Chondrocyte (in vitro differentiated cells): ENCODE data around the gene BIVM. TPM values are rescaled to one million over a fixed set of nuclear protein-coding genes. Genes with fewer than 3 reads are reported as not detected.
A peak's percentile ranks its signal among the peaks of the same experiment; 100 is the strongest.

ENCODE experiments used
- DNase-seq: peaks from one replicate; pipeline ENCODE4 v3.0.0; 2021; ENCODE audit warnings: mixed read lengths, low spot score
- H3K27ac Mint-ChIP-seq: one replicate; pipeline ENCODE4 v1.8.0; 2021; ENCODE audit warnings: mild to moderate bottlenecking, moderate library complexity, mixed read lengths; ENCODE audit not compliant: unreplicated experiment
- H3K27me3 Mint-ChIP-seq: 2 replicates; pipeline ENCODE4 v1.8.0; 2021; ENCODE audit warnings: low read depth, mixed read lengths
- H3K36me3 Mint-ChIP-seq: 2 replicates; pipeline ENCODE4 v1.8.0; 2021; ENCODE audit warnings: low read depth, mixed read lengths
- H3K4me1 Mint-ChIP-seq: 2 replicates; pipeline ENCODE4 v1.8.0; 2021; ENCODE audit warnings: low read depth, mild to moderate bottlenecking, mixed read lengths
- H3K4me3 Mint-ChIP-seq: one replicate; pipeline ENCODE4 v1.8.0; 2021; ENCODE audit warnings: mild to moderate bottlenecking, moderate library complexity, mixed read lengths; ENCODE audit not compliant: unreplicated experiment
- H3K9me3 Mint-ChIP-seq: 2 replicates; pipeline ENCODE4 v1.8.0; 2021; ENCODE audit warnings: low read depth, mixed read lengths
- total RNA-seq: library from RNA; stranded (reverse); gene quantifications from 3 replicates; pipeline ENCODE4 v1.2.1, GENCODE V29; 2021
- TF ChIP-seq, protein P1 (sequence below): fragments of 200-600 bp; sonication (generic); IDR thresholded peaks from 2 replicates; pipeline ENCODE4 v1.5.0; 2021; ENCODE audit warnings: antibody characterized with exemption, mild to moderate bottlenecking, moderate library complexity

Gene BIVM
- total RNA-seq, 1 donor from 2014 or later: 22.7 TPM

DNA sequence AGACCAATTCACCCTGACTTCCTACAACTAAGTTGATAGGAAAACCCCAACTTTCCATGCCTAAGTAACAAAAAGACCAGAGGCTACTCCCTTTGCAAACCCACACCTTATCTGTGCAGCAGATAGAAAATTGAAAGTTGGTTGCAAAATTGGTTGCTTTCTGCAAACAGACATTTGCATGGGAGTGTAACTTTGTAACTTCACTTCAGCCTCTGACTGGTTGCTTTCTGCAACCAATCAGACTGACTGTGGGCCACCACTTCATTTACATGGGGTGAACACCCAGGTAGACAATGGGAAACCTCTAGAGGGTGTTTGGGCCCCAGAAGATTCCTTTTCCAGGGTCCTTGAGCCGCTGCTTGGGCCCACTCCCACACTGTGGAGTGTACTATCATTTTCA is 35.2 kb upstream of the BIVM start:
- H3K36me3 Mint-ChIP-seq: peaks cover 4% of the 10 kb centered on the region
- H3K9me3 Mint-ChIP-seq: no peaks in the 10 kb centered on the region
- no peaks in the 10 kb centered on the region for H3K4me1 Mint-ChIP-seq
- H3K4me3 Mint-ChIP-seq: no peak overlapping the region
- H3K27ac Mint-ChIP-seq: no peak overlapping the region
- no peaks in the 10 kb centered on the region for H3K27me3 Mint-ChIP-seq
- TF ChIP-seq, protein P1, sequence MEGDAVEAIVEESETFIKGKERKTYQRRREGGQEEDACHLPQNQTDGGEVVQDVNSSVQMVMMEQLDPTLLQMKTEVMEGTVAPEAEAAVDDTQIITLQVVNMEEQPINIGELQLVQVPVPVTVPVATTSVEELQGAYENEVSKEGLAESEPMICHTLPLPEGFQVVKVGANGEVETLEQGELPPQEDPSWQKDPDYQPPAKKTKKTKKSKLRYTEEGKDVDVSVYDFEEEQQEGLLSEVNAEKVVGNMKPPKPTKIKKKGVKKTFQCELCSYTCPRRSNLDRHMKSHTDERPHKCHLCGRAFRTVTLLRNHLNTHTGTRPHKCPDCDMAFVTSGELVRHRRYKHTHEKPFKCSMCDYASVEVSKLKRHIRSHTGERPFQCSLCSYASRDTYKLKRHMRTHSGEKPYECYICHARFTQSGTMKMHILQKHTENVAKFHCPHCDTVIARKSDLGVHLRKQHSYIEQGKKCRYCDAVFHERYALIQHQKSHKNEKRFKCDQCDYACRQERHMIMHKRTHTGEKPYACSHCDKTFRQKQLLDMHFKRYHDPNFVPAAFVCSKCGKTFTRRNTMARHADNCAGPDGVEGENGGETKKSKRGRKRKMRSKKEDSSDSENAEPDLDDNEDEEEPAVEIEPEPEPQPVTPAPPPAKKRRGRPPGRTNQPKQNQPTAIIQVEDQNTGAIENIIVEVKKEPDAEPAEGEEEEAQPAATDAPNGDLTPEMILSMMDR: no peak
- DNase-seq: no peak

DNA sequence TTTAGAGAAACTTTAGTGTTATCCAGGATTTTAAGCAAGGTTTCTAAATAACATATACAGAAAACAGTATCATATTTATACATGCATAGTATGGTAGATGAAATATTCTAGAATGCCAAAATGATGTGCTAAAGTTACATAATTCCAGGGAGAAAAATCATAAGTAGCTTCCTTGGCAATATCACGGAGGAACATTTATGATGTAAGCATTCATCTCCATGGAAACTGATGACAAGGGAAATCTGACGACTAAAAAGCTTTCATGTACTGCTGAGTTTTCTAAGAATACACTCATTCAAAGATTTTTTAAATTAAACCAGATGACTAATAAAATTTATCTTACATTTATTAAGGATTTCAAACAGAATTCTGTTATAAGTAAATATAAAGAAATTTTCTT is 30.0 kb upstream of the BIVM start:
- H3K36me3 Mint-ChIP-seq: peaks cover 4% of the 10 kb centered on the region
- TF ChIP-seq, protein P1: no peak
- H3K27ac Mint-ChIP-seq: no peak overlapping the region
- H3K4me1 Mint-ChIP-seq: peaks cover 29% of the 10 kb centered on the region
- no peaks in the 10 kb centered on the region for H3K9me3 Mint-ChIP-seq
- no peak for DNase-seq
- no peak overlapping the region for H3K4me3 Mint-ChIP-seq
- no peaks in the 10 kb centered on the region for H3K27me3 Mint-ChIP-seq

DNA sequence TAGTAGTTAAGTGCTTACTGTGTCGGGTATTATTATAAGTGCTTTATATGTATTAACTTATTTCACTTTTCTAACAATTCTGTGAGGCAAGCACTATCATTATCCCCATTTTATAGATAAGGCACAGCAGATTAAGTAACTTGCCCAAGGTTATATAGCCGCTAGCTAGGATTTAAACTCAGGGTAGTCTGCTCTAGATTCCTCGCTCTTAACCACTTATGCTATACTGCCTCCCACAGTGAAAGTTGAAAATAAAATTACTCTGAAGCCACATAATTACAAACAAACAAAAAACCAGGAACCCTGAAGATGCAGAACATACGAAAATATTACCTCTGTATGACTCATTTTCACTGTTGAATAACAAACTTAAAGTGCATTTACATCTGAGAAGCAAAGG is 29.2 kb upstream of the BIVM start:
- Mint-ChIP-seq H3K4me1 (peaks cover 34% of the 10 kb centered on the region), H3K36me3 (peaks cover 4% of the 10 kb centered on the region), H3K27ac (no peak overlapping the region), H3K9me3 (no peaks in the 10 kb centered on the region), H3K4me3 (no peak overlapping the region), H3K27me3 (no peaks in the 10 kb centered on the region)
- no peak for DNase-seq
- TF ChIP-seq, protein P1: peak; percentile 49

DNA sequence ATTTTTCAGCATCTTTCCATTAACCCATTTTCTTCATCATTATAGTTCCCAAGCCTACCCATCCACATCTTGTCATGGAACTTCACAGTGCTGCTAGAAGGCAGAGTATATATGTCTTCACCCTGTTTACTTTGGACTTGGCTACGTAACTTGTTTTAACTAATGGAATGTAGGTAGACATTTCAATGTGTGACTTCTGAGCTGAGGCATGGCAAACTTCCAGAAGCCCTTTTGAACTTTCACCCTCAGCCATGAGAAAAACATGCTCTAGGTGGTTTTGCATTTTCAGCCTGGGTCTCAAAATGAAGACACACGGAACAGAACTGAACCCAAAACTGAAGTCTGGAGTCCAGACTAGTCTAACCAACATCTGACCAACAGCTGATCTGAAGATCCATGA is 28.5 kb upstream of the BIVM start:
- peaks cover 4% of the 10 kb centered on the region for H3K36me3 Mint-ChIP-seq
- TF ChIP-seq, protein P1: no peak
- no peak overlapping the region for H3K4me3 Mint-ChIP-seq
- no peaks in the 10 kb centered on the region for H3K9me3 Mint-ChIP-seq
- DNase-seq: no peak
- peak overlapping the region; percentile 23 for H3K27ac Mint-ChIP-seq
- no peaks in the 10 kb centered on the region for H3K27me3 Mint-ChIP-seq
- H3K4me1 Mint-ChIP-seq: peaks cover 35% of the 10 kb centered on the region

DNA sequence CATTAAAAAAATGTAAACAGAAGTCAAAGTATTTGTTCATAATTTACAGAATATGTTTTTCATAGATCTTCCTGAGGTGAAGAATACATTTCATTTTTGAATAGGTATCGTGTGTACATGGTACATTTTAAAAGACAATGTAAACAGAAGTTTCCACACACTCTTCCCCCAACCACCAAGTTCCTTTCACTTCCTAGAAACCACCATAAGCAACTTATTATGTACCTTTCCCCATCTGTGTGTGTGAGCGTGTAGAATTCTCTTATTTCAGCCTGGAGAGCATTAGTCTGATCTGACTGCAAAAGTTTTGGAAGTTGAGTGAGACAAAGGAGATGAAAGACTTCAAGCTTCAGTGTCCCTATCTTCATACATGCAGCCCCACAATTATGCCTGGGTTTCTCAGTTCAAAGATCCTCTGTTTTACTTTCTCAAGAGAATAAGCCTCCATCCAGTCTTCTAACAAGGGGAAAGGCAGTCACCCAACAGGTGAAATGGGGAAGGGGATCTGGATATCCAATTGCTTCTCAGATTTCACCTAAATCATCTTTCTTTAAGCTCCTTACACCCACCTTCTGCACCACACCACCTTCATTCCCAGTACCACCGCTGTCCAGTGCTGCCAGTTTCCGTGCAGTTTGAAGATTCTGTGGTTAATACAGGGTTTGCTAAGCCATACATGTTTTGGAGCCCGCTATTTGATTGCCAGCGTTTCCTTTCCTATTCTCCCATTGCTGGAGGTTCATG is 27.4 kb upstream of the BIVM start:
- Mint-ChIP-seq H3K27me3 (no peaks in the 10 kb centered on the region), H3K36me3 (peaks cover 2% of the 10 kb centered on the region), H3K27ac (no peak overlapping the region), H3K4me3 (no peak overlapping the region), H3K9me3 (no peaks in the 10 kb centered on the region), H3K4me1 (peaks cover 35% of the 10 kb centered on the region)
- DNase-seq: no peak
- TF ChIP-seq, protein P1: no peak
